Neural crest cell (in vitro differentiated cells): ENCODE results near the gene AKR1C2. TPM values are rescaled to one million over a fixed set of nuclear protein-coding genes. Genes with fewer than 3 reads are reported as not detected.
"Not testable (repeated sequence)": the region's sequence is repeated elsewhere in the genome, so short reads cannot be mapped to it uniquely, and the experiment has no call there.

ENCODE experiments used
- DNase-seq: peaks from one replicate; pipeline ENCODE4 v3.0.0; 2021; ENCODE audit warnings: low read depth, mixed read lengths, low spot score
- H3K27ac Mint-ChIP-seq: one replicate; pipeline ENCODE4 v1.8.0; 2021; ENCODE audit warnings: mild to moderate bottlenecking, mixed read lengths; ENCODE audit not compliant: unreplicated experiment
- H3K27me3 Mint-ChIP-seq: 2 replicates; pipeline ENCODE4 v1.8.0; 2021; ENCODE audit warnings: low read depth, mild to moderate bottlenecking, mixed read lengths
- H3K36me3 Mint-ChIP-seq: 2 replicates; pipeline ENCODE4 v1.8.0; 2021; ENCODE audit warnings: low read depth, mild to moderate bottlenecking, mixed read lengths
- H3K4me1 Mint-ChIP-seq: 2 replicates; pipeline ENCODE4 v1.8.0; 2021; ENCODE audit warnings: mixed read lengths
- H3K4me3 Mint-ChIP-seq: one replicate; pipeline ENCODE4 v1.8.0; 2021; ENCODE audit warnings: mild to moderate bottlenecking, mixed read lengths
- H3K9me3 Mint-ChIP-seq: 2 replicates; pipeline ENCODE4 v1.8.0; 2021; ENCODE audit warnings: mixed read lengths
- CTCF ChIP-seq: fragments of 200-600 bp; sonication (generic); conservative IDR thresholded peaks from 2 replicates; pipeline ENCODE4 v1.5.0; 2021; ENCODE audit warnings: antibody characterized with exemption, mild to moderate bottlenecking
- total RNA-seq: library from RNA; stranded (reverse); gene quantifications from 2 replicates; pipeline ENCODE4 v1.2.1, GENCODE V29; 2021

Gene AKR1C2
- total RNA-seq, 1 donor from 2014 or later: 3.9 TPM

GRCh38 chr10:5033061-5033778, 29.6 kb upstream of the AKR1C2 start:
- Mint-ChIP-seq H3K27ac (no peak overlapping the region), H3K4me3 (no peak overlapping the region), H3K27me3 (no peaks in the 10 kb centered on the region), H3K36me3 (peaks cover 8% of the 10 kb centered on the region), H3K4me1 (no peaks in the 10 kb centered on the region), H3K9me3 (peaks cover 28% of the 10 kb centered on the region)
- TF ChIP-seq CTCF: no peak
- no peak for DNase-seq

GRCh38 chr10:5032444-5032843, 28.8 kb upstream of the AKR1C2 start:
- not testable (repeated sequence) for H3K36me3 Mint-ChIP-seq, H3K4me1 Mint-ChIP-seq, DNase-seq, H3K4me3 Mint-ChIP-seq, H3K27ac Mint-ChIP-seq, H3K27me3 Mint-ChIP-seq
- peaks cover 27% of the 10 kb centered on the region for H3K9me3 Mint-ChIP-seq

- not testable (repeated sequence) for H3K36me3 Mint-ChIP-seq, H3K27ac Mint-ChIP-seq, H3K27me3 Mint-ChIP-seq, H3K4me1 Mint-ChIP-seq, DNase-seq, H3K4me3 Mint-ChIP-seq
- H3K9me3 Mint-ChIP-seq: peaks cover 28% of the 10 kb centered on the region
Observed at GRCh38 chr10:5031588-5031987, 27.9 kb upstream of the AKR1C2 start.

GRCh38 chr10:5030989-5031388, 27.3 kb upstream of the AKR1C2 start:
- Mint-ChIP-seq H3K9me3 (peaks cover 34% of the 10 kb centered on the region), H3K4me1 (no peaks in the 10 kb centered on the region), H3K27me3 (no peaks in the 10 kb centered on the region), H3K27ac (no peak overlapping the region), H3K36me3 (peaks cover 13% of the 10 kb centered on the region), H3K4me3 (no peak overlapping the region)
- no peak for DNase-seq
- TF ChIP-seq CTCF: no peak

- H3K9me3 Mint-ChIP-seq: peaks cover 25% of the 10 kb centered on the region
- not testable (repeated sequence) for H3K4me3 Mint-ChIP-seq, H3K36me3 Mint-ChIP-seq, H3K4me1 Mint-ChIP-seq, H3K27me3 Mint-ChIP-seq, H3K27ac Mint-ChIP-seq, DNase-seq
Observed at GRCh38 chr10:5025461-5025881, 21.8 kb upstream of the AKR1C2 start.

- Mint-ChIP-seq H3K9me3 (peaks cover 15% of the 10 kb centered on the region), H3K4me1 (no peaks in the 10 kb centered on the region), H3K4me3 (no peak overlapping the region), H3K27me3 (no peaks in the 10 kb centered on the region), H3K27ac (no peak overlapping the region), H3K36me3 (peaks cover 7% of the 10 kb centered on the region)
- no peak for DNase-seq
- no peak for TF ChIP-seq CTCF
Observed at GRCh38 chr10:5023177-5023805, 19.6 kb upstream of the AKR1C2 start.

- not testable (repeated sequence) for H3K27me3 Mint-ChIP-seq, H3K4me1 Mint-ChIP-seq, H3K27ac Mint-ChIP-seq, H3K36me3 Mint-ChIP-seq, DNase-seq, H3K4me3 Mint-ChIP-seq
- H3K9me3 Mint-ChIP-seq: peaks cover 13% of the 10 kb centered on the region
Observed at GRCh38 chr10:5021624-5022290, 18.1 kb upstream of the AKR1C2 start.

- not testable (repeated sequence) for H3K9me3 Mint-ChIP-seq, H3K27ac Mint-ChIP-seq, H3K4me3 Mint-ChIP-seq
Observed at GRCh38 chr10:5019770-5020612, 16.3 kb upstream of the AKR1C2 start.

GRCh38 chr10:5018671-5019277, 15.1 kb upstream of the AKR1C2 start:
- not testable (repeated sequence) for H3K27ac Mint-ChIP-seq, H3K36me3 Mint-ChIP-seq, H3K9me3 Mint-ChIP-seq, H3K27me3 Mint-ChIP-seq, DNase-seq, H3K4me1 Mint-ChIP-seq, H3K4me3 Mint-ChIP-seq

More at GRCh38 chr10:5019770-5020612, 16.3 kb upstream of the AKR1C2 start:
- H3K27me3 Mint-ChIP-seq, H3K36me3 Mint-ChIP-seq, H3K4me1 Mint-ChIP-seq, DNase-seq: not testable (repeated sequence)
